A549 (cell line): ENCODE data around the gene TBC1D22A.

Experiments used
- CBX8 ChIP-seq: fragments of 200-600 bp; sonication (generic); IDR thresholded peaks from 2 replicates; pipeline ENCODE4 v1.6.1; 2016
- JUNB ChIP-seq: fragments of >200 bp; sonication (Bioruptor Twin); formaldehyde crosslinking; IDR thresholded peaks from 2 replicates; pipeline ENCODE4 v1.6.1; 2016
- MAX ChIP-seq: IDR thresholded peaks from 2 replicates; pipeline ENCODE4 v1.6.1; 2012
- PHF8 ChIP-seq: fragments of 200-600 bp; sonication (generic); IDR thresholded peaks from 2 replicates; pipeline ENCODE4 v1.6.1; 2016; ENCODE audit warnings: low read depth, mild to moderate bottlenecking, antibody characterized with exemption, moderate library complexity, borderline replicate concordance
- POLR2A ChIP-seq: IDR thresholded peaks from 2 replicates; pipeline ENCODE4 v1.6.1; 2012; ENCODE audit warnings: mild to moderate bottlenecking, low read length
- POLR2AphosphoS2 ChIP-seq: conservative IDR thresholded peaks from 2 replicates; pipeline ENCODE4 v1.6.1; 2012; ENCODE audit warnings: low read length, improper control_type of control experiment, inconsistent platforms
- RCOR1 ChIP-seq: fragments of 150-350 bp; IDR thresholded peaks from 2 replicates; pipeline ENCODE4 v1.6.1; 2014; ENCODE audit warnings: antibody characterized with exemption, low read length, low read depth
- TF ChIP-seq, protein P1 (sequence below): fragments of >200 bp; sonication (Bioruptor Twin); formaldehyde crosslinking; IDR thresholded peaks from 3 replicates; pipeline ENCODE4 v1.5.1; 2016
- TF ChIP-seq, protein P2 (sequence below): fragments of 200-600 bp; sonication (generic); IDR thresholded peaks from 2 replicates; pipeline ENCODE4 v1.6.1; 2016; ENCODE audit warnings: antibody characterized with exemption, mild to moderate bottlenecking, moderate library complexity

DNA sequence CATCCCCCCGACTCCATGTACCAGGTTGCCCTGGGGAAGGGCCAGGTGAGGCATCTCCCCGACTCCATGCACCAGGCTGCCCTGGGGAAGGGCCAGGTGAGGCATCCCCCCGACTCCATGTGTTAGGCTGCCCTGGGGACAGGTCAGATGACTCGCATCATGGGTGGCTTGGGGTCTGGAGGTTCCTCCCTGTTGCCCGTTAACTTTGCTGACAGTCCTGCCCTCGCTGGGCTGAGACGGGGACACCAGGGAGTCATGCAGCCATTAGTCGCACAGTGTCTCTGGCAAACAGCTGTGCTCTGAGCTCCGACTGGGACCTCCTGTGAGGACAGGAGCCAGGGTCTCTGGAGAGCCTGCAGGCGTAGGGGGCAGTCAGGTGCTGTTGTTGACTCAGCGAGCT lies 336.1 kb downstream of the TBC1D22A start:
- TF ChIP-seq, protein P1, sequence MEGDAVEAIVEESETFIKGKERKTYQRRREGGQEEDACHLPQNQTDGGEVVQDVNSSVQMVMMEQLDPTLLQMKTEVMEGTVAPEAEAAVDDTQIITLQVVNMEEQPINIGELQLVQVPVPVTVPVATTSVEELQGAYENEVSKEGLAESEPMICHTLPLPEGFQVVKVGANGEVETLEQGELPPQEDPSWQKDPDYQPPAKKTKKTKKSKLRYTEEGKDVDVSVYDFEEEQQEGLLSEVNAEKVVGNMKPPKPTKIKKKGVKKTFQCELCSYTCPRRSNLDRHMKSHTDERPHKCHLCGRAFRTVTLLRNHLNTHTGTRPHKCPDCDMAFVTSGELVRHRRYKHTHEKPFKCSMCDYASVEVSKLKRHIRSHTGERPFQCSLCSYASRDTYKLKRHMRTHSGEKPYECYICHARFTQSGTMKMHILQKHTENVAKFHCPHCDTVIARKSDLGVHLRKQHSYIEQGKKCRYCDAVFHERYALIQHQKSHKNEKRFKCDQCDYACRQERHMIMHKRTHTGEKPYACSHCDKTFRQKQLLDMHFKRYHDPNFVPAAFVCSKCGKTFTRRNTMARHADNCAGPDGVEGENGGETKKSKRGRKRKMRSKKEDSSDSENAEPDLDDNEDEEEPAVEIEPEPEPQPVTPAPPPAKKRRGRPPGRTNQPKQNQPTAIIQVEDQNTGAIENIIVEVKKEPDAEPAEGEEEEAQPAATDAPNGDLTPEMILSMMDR: no peak
- TF ChIP-seq PHF8 (no peak), MAX (no peak), CBX8 (no peak), RCOR1 (no peak), POLR2A (no peak), POLR2AphosphoS2 (no peak), JUNB (no peak)
- TF ChIP-seq, protein P2, sequence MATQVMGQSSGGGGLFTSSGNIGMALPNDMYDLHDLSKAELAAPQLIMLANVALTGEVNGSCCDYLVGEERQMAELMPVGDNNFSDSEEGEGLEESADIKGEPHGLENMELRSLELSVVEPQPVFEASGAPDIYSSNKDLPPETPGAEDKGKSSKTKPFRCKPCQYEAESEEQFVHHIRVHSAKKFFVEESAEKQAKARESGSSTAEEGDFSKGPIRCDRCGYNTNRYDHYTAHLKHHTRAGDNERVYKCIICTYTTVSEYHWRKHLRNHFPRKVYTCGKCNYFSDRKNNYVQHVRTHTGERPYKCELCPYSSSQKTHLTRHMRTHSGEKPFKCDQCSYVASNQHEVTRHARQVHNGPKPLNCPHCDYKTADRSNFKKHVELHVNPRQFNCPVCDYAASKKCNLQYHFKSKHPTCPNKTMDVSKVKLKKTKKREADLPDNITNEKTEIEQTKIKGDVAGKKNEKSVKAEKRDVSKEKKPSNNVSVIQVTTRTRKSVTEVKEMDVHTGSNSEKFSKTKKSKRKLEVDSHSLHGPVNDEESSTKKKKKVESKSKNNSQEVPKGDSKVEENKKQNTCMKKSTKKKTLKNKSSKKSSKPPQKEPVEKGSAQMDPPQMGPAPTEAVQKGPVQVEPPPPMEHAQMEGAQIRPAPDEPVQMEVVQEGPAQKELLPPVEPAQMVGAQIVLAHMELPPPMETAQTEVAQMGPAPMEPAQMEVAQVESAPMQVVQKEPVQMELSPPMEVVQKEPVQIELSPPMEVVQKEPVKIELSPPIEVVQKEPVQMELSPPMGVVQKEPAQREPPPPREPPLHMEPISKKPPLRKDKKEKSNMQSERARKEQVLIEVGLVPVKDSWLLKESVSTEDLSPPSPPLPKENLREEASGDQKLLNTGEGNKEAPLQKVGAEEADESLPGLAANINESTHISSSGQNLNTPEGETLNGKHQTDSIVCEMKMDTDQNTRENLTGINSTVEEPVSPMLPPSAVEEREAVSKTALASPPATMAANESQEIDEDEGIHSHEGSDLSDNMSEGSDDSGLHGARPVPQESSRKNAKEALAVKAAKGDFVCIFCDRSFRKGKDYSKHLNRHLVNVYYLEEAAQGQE: no peak
